Caki2 (cell line): ENCODE measurements around the gene TXNL4A. TPM values are rescaled to one million over a fixed set of nuclear protein-coding genes. Genes with fewer than 3 reads are reported as not detected.
A peak's percentile ranks its signal among the peaks of the same experiment; 100 is the strongest.
"Not testable (repeated sequence)": the region's sequence is repeated elsewhere in the genome, so short reads cannot be mapped to it uniquely, and the experiment has no call there.

ENCODE experiments used
- DNase-seq: peaks from one replicate; pipeline ENCODE4 v3.0.0-alpha.2; 2015; ENCODE audit warnings: low read depth
- in situ Hi-C: cut with HindIII; loops from 2 replicates; pipeline ENCODE4 v1.10.0; 2016; ENCODE audit warnings: low sequenced_read_pairs, low pct_unique_long_range_greater_than_20kb, mixed read lengths
- total RNA-seq: library from RNA; depleted of rRNA; stranded (reverse); fragments of >200 nt; shearing (Covaris generic); gene quantifications from 2 replicates; pipeline ENCODE4 v1.2.3, GENCODE V29; 2014; ENCODE audit warnings: low replicate concordance

TXNL4A gene
- total RNA-seq, 1 experiment from 2014 or later: 120 TPM

- in situ Hi-C loops: no loop called here
- no peak for DNase-seq
These were observed 16.4 kb upstream of the TXNL4A start for GRCh38 chr18:80004600-80005342.

GRCh38 chr18:80002468-80002867 lies 14.1 kb upstream of the TXNL4A start:
- no peak for DNase-seq
- in situ Hi-C loops: no loop called here

GRCh38 chr18:80000877-80001276 lies 12.5 kb upstream of the TXNL4A start:
- in situ Hi-C loops: no loop called here
- DNase-seq: no peak

- in situ Hi-C loops, DNase-seq: not testable (repeated sequence)
These were observed 11.3 kb upstream of the TXNL4A start for GRCh38 chr18:79999701-80000100.

- DNase-seq: no peak
- in situ Hi-C loops: no loop called here
These were observed 3.1 kb upstream of the TXNL4A start for GRCh38 chr18:79991494-79991893.

- DNase-seq: no peak
- in situ Hi-C loops: no loop called here
These were observed 783 bp upstream of the TXNL4A start for GRCh38 chr18:79989195-79989497.

- peak; percentile 52 for DNase-seq
These were observed 302 bp downstream of the TXNL4A start for GRCh38 chr18:79988071-79988450.

GRCh38 chr18:79987566-79987965 lies 797 bp downstream of the TXNL4A start:
- DNase-seq: no peak
- in situ Hi-C loops: no loop called here

More at GRCh38 chr18:79988071-79988450, 302 bp downstream of the TXNL4A start:
- in situ Hi-C loops: no loop called here

- in situ Hi-C loops: no loop called here
These were observed 1.6 kb downstream of the TXNL4A start for GRCh38 chr18:79986726-79987125.

GRCh38 chr18:79985172-79985571 lies 3.2 kb downstream of the TXNL4A start:
- in situ Hi-C loops: no loop called here
- no peak for DNase-seq

More at GRCh38 chr18:79986726-79987125, 1.6 kb downstream of the TXNL4A start:
- no peak for DNase-seq

- in situ Hi-C loops: no loop called here
- DNase-seq: no peak
These were observed 4.6 kb downstream of the TXNL4A start for GRCh38 chr18:79983793-79984192.

GRCh38 chr18:79983253-79983652 lies 5.1 kb downstream of the TXNL4A start:
- in situ Hi-C loops: no loop called here
- no peak for DNase-seq

- in situ Hi-C loops: no loop called here
- DNase-seq: no peak
These were observed 5.6 kb downstream of the TXNL4A start for GRCh38 chr18:79982736-79983135.

GRCh38 chr18:79980585-79980984 lies 7.8 kb downstream of the TXNL4A start:
- in situ Hi-C loops: no loop called here

GRCh38 chr18:79979843-79980242 lies 8.5 kb downstream of the TXNL4A start:
- DNase-seq: no peak
- in situ Hi-C loops: no loop called here

More at GRCh38 chr18:79980585-79980984, 7.8 kb downstream of the TXNL4A start:
- DNase-seq: no peak

GRCh38 chr18:79975985-79976680 lies 12.2 kb downstream of the TXNL4A start:
- in situ Hi-C loops: no loop called here
- no peak for DNase-seq

GRCh38 chr18:79975043-79975442 lies 13.3 kb downstream of the TXNL4A start:
- in situ Hi-C loops: no loop called here
- no peak for DNase-seq

GRCh38 chr18:79974025-79974654 lies 14.2 kb downstream of the TXNL4A start:
- in situ Hi-C loops: no loop called here

GRCh38 chr18:79973517-79973916 lies 14.8 kb downstream of the TXNL4A start:
- in situ Hi-C loops: no loop called here
- DNase-seq: no peak

More at GRCh38 chr18:79974025-79974654, 14.2 kb downstream of the TXNL4A start:
- DNase-seq: no peak
